HFFc6 (cell line): ENCODE results near the gene MAP4K1. TPM values are rescaled to one million over a fixed set of nuclear protein-coding genes. Genes with fewer than 3 reads are reported as not detected.
A peak's percentile ranks its signal among the peaks of the same experiment; 100 is the strongest.

Experiments
- DNase-seq: peaks from one replicate; pipeline ENCODE4 v3.0.0-alpha.2; 2018
- H3K27ac Mint-ChIP-seq: 2 replicates; pipeline ENCODE4 v1.8.0; 2020; ENCODE audit warnings: mild to moderate bottlenecking, mixed read lengths
- H3K27me3 Mint-ChIP-seq: 2 replicates; pipeline ENCODE4 v1.8.0; 2021; ENCODE audit warnings: mild to moderate bottlenecking, moderate library complexity, mixed read lengths; ENCODE audit not compliant: insufficient read depth
- H3K36me3 Mint-ChIP-seq: 2 replicates; pipeline ENCODE4 v1.8.0; 2021; ENCODE audit warnings: low read depth, mixed read lengths
- H3K4me1 Mint-ChIP-seq: 2 replicates; pipeline ENCODE4 v1.8.0; 2020; ENCODE audit warnings: low read depth, mixed read lengths
- H3K4me3 Mint-ChIP-seq: 2 replicates; pipeline ENCODE4 v1.8.0; 2020; ENCODE audit warnings: mild to moderate bottlenecking, moderate library complexity, mixed read lengths
- H3K9me3 Mint-ChIP-seq: 2 replicates; pipeline ENCODE4 v1.8.0; 2020; ENCODE audit warnings: mild to moderate bottlenecking, mixed read lengths
- long read RNA-seq: library from polyadenylated mRNA; unstranded; transcript quantifications from one replicate; pipeline ENCODE4 v2.0.0, GENCODE V29; 2019
- total RNA-seq, 6 experiments: library from RNA; stranded (reverse); fragmentation: NEBNext Ultra II Directional; extraction: Animal tissue kit (Norgen Biotek cat#: 25700); gene quantifications; 2 replicates in 1 of 6; 3 replicates in 5 of 6; pipeline ENCODE4 v1.2.3, GENCODE V29; 2021
- TF ChIP-seq, protein P1 (sequence below): fragments of 200-600 bp; sonication (generic); IDR thresholded peaks from 2 replicates; pipeline ENCODE4 v1.5.0; 2021; ENCODE audit warnings: antibody characterized with exemption, mild to moderate bottlenecking

The MAP4K1 gene
- total RNA-seq, result under 1 TPM in 3 of 6 experiments, not detected in 3; 0.27 to 0.74 (median 0.28) TPM
- long read RNA-seq, partial matches to known transcripts, result 1 of 1 reads
- long read RNA-seq, other reads (novel, unspliced or antisense), result 0 of 1 reads

DNA sequence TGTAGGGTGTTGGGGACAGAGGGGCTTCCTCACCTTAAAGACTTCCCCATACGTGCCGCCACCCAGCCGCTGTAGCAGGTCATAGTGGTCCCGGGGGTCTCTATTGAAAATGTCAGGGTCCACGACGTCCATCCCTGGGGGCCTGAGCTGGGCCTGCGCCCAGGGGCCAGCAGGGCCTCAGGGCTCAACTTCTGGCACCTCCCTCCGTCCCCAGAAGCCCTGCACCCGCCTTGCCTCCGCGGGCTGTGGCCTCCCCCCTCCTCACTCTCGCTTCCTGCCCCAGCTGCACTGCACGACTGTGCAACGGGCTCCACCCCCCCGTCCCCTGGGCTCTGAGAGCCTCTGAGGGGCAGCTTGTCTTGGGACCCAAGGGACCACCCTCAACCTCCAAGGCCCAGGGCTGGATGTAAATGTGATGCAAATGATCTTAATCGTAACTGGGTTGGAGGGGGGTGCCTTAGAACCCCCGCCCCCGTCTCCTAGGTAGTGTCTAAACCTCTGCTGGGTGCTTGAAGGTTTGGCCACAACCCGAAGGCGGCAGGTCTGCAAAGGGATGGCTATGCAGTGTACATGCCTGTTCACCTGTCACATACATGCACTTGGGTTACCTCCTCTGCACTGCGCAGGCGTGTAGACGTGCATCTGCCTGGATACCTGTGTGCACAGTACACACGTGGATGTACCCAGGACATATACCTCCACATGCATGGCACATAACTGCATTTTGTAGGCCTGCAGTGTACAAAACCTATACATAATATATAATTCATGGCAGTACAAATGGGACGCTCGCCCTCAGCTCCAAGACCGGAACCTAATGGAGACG, at the start of gene MAP4K1:
Gene MAP4K1 (minus strand): TSS at position 190 of the 826 bp plus-strand sequence. CDS start 58 bp downstream, at position 132.
- Mint-ChIP-seq H3K4me3 (peak within 1 kb of the TSS; percentile 100), H3K27me3 (no peaks in the 10 kb centered on the region; the same call in 1 of the 2 replicates), H3K27ac (peak within 1 kb of the TSS; percentile 76; the same call in 1 of the 2 replicates), H3K4me1 (peaks cover 18% of the 10 kb centered on the region), H3K9me3 (no peaks in the 10 kb centered on the region), H3K36me3 (peaks cover 20% of the 10 kb centered on the region; the same call in 1 of the 2 replicates)
- no peak for DNase-seq
- TF ChIP-seq, protein P1, sequence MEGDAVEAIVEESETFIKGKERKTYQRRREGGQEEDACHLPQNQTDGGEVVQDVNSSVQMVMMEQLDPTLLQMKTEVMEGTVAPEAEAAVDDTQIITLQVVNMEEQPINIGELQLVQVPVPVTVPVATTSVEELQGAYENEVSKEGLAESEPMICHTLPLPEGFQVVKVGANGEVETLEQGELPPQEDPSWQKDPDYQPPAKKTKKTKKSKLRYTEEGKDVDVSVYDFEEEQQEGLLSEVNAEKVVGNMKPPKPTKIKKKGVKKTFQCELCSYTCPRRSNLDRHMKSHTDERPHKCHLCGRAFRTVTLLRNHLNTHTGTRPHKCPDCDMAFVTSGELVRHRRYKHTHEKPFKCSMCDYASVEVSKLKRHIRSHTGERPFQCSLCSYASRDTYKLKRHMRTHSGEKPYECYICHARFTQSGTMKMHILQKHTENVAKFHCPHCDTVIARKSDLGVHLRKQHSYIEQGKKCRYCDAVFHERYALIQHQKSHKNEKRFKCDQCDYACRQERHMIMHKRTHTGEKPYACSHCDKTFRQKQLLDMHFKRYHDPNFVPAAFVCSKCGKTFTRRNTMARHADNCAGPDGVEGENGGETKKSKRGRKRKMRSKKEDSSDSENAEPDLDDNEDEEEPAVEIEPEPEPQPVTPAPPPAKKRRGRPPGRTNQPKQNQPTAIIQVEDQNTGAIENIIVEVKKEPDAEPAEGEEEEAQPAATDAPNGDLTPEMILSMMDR, result no peak

DNA sequence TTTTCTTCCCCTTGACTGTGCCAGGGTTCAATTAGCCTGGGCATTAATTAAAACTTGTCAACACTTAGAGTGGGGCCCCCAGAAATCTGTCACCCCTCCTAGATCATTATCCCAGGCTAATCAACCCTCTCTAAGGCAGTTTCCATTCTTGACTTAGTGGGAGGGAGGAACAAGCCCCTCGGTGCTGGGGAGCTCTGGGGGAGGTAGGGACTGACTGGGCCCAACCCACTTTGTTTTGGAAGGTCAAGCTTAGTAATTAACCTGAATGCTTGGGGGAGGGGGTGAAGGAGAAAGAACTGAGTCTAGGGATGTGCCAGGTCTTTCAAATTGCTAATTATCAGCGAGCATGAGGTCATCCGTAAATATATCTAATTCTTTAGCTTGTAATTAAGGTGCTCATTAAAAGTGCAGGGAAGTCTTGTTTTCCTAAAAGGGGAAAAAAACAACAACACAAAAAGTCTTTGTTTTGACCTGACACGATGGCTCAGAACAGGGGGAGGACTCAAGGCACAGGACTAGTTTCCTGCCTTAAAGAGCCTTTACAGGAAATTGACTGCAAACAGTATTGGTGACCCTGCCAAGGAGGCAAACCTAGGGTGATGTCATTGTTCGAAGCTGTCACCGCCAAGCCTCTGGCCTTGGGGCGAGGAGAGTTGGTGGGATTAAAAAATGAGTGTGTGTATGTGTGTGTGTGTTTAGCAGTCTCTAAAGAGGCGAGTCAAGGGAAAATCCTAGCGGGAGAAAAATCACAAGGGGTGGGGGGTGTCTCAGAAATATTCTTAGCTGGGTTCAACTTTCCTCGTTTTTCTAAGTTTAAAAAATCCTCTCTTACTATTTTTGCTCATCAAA, 49.1 kb upstream of the MAP4K1 start:
- H3K4me1 Mint-ChIP-seq, result peaks cover 98% of the 10 kb centered on the region
- peaks cover 14% of the 10 kb centered on the region for H3K27me3 Mint-ChIP-seq
- H3K4me3 Mint-ChIP-seq, result peak overlapping the region; percentile 82
- TF ChIP-seq, protein P1, result no peak
- H3K9me3 Mint-ChIP-seq, result no peaks in the 10 kb centered on the region
- peak; percentile 89 for DNase-seq
- peak overlapping the region; percentile 97 for H3K27ac Mint-ChIP-seq
- peaks cover 51% of the 10 kb centered on the region for H3K36me3 Mint-ChIP-seq

DNA sequence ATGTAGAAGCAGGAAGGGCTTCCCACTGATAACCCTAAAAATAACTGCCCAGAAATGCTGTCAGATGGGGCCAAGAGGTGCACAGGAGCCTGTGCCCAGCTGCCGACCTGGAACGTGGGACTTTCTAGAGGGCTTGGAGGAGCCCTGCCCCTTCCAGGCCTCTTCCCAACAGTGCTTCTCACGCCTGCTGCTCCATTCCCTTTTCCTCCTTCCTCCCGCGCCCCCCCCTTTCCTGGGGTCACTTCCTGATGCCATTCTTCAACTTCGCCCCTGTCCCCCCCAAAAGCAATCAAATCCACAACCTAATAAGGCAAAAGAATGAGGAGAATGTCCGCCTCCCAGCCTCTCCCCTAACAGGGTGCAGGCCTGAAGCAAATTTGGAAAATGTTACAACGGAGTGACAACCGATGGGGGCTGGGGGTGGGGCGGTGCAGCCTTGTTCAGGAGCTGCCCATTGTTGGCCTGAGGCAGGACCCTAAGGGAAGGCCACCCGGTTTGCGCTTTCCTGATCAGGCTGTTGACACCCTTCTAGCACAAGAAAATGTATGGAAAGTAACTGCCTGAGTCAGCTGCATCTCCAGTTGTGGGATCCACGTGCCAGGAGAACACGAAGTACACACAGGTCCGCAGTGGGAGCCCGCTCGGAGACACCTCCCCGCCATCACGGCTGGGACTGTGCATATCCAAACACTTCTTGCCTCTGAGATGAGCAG, 48.4 kb upstream of the MAP4K1 start:
- DNase-seq, result peak; percentile 64
- TF ChIP-seq, protein P1, result no peak
- Mint-ChIP-seq H3K27me3 (peaks cover 14% of the 10 kb centered on the region), H3K4me3 (peak overlapping the region; percentile 82), H3K36me3 (peaks cover 53% of the 10 kb centered on the region), H3K27ac (peak overlapping the region; percentile 97), H3K9me3 (no peaks in the 10 kb centered on the region), H3K4me1 (peaks cover 97% of the 10 kb centered on the region)

DNA sequence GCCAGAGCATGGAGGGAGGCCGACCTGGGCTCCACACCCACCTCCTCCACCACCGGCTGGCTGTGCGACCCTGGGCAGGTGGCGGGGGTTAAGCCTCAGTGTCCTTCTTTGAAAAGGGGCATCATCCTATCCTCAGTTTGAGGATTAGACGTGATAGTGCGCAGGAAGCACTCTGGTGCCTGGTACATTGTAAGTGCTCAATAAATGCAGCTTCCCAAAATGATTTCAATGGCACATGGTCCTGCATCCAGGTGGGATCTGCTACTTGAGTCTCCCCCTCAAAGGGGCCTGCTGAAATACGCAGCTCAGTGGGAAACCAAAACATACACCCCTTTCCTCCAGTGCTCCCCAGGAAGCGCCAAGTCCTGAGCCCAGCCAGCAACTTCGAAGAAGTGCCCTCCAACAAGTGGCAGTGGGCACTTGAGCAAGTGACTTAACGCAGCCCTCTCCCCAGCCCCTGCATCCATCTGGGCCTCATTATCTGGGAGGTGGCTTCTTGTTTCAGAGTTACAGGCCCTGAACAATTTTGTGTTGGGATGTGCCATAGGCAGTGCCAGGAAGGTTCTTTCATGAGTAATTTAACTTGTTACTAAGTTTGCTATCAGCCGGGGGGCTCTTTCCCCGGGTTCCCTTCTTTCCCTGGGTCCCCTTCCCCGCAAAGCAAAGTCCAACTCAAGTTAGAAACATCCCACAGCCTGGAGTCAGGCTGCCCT, 47.6 kb upstream of the MAP4K1 start:
- TF ChIP-seq, protein P1, result no peak
- peaks cover 97% of the 10 kb centered on the region for H3K4me1 Mint-ChIP-seq
- no peaks in the 10 kb centered on the region for H3K9me3 Mint-ChIP-seq
- H3K36me3 Mint-ChIP-seq, result peaks cover 54% of the 10 kb centered on the region
- peak overlapping the region; percentile 82 for H3K4me3 Mint-ChIP-seq
- peak overlapping the region; percentile 97 for H3K27ac Mint-ChIP-seq
- no peak for DNase-seq
- H3K27me3 Mint-ChIP-seq, result peaks cover 14% of the 10 kb centered on the region
